Ishikawa (cell line): ENCODE data around the gene RTN4RL2.

ENCODE experiments used
- CREB1 ChIP-seq: IDR thresholded peaks from 2 replicates; pipeline ENCODE4 v1.6.1; 2012; ENCODE audit warnings: low read depth
- EP300 ChIP-seq: IDR thresholded peaks from 2 replicates; pipeline ENCODE4 v1.6.1; 2012; ENCODE audit warnings: borderline replicate concordance
- NFIC ChIP-seq: IDR thresholded peaks from 2 replicates; pipeline ENCODE4 v1.6.1; 2012

DNA sequence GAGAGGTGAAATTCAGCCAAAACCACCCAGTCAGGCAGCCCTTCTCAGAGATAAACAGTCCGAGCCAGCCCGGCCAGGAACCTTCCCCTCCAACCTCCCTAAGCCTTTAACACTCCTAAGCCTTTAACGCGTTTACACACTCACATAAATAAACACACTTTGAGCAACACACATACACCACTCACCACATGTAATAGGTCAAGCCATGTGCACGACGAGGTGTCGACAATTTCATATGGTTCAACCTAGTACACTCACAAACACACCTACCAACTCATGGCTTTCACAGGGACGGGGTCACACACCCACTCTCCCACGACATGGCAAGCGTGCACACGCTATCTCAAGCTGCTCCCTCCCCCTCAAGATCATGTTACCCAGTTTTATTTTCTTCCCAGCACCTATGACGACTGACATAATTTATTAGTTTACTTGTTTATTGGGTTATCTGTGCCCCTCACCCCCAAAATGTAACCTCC, 39.7 kb downstream of the RTN4RL2 start:
- TF ChIP-seq EP300 (no peak), NFIC (no peak), CREB1 (no peak)
